OCI-LY1 (cell line): ENCODE measurements around the gene VSIG10L2.
"Not testable (repeated sequence)": the region's sequence is repeated elsewhere in the genome, so short reads cannot be mapped to it uniquely, and the experiment has no call there.

ENCODE experiments used
- H2AFZ ChIP-seq: fragments of 200-600 bp; sonication (generic), shearing (Covaris generic); 2 replicates; pipeline ENCODE4 v1.6.0; 2014; ENCODE audit warnings: antibody characterized with exemption, mild to moderate bottlenecking, low read length
- H3F3A ChIP-seq: fragments of 200-600 bp; sonication (generic), shearing (Covaris generic); 2 replicates; pipeline ENCODE4 v1.6.0; 2014; ENCODE audit warnings: mild to moderate bottlenecking, antibody characterized with exemption, low read length, moderate library complexity; ENCODE audit not compliant: insufficient read depth
- H3K27ac ChIP-seq: fragments of 200-600 bp; sonication (generic); 2 replicates; pipeline ENCODE4 v1.5.1; 2014; ENCODE audit warnings: low read length, mixed run types, mild to moderate bottlenecking, low read depth; ENCODE audit not compliant: poor library complexity, severe bottlenecking
- H3K27me3 ChIP-seq: fragments of 200-600 bp; sonication (generic); 2 replicates; pipeline ENCODE4 v1.6.0; 2014; ENCODE audit warnings: antibody characterized with exemption, mild to moderate bottlenecking, low read length, moderate library complexity; ENCODE audit not compliant: insufficient read depth
- H3K36me3 ChIP-seq: fragments of 200-600 bp; sonication (generic); 2 replicates; pipeline ENCODE4 v1.6.1; 2014; ENCODE audit warnings: mild to moderate bottlenecking, antibody characterized with exemption, low read length, moderate library complexity, mixed read lengths; ENCODE audit not compliant: insufficient read depth
- H3K4me1 ChIP-seq: fragments of 200-600 bp; sonication (generic); 2 replicates; pipeline ENCODE4 v1.5.1; 2014; ENCODE audit warnings: mild to moderate bottlenecking, low read length, moderate library complexity; ENCODE audit not compliant: insufficient read depth, severe bottlenecking
- H3K4me2 ChIP-seq: fragments of 200-600 bp; sonication (generic), shearing (Covaris generic); 2 replicates; pipeline ENCODE4 v1.6.1; 2014; ENCODE audit warnings: low read length
- H3K4me3 ChIP-seq: fragments of 200-600 bp; sonication (generic); 2 replicates; pipeline ENCODE4 v1.5.1; 2014; ENCODE audit warnings: low read length, low read depth, mild to moderate bottlenecking, mixed read lengths; ENCODE audit not compliant: poor library complexity, severe bottlenecking
- H3K79me2 ChIP-seq: fragments of 200-600 bp; shearing (Covaris generic); 2 replicates; pipeline ENCODE4 v1.6.1; 2016; ENCODE audit warnings: mixed run types, low read length, mixed read lengths; ENCODE audit not compliant: insufficient read depth
- H3K9ac ChIP-seq: fragments of 200-600 bp; sonication (generic), shearing (Covaris generic); 2 replicates; pipeline ENCODE4 v1.6.1; 2014; ENCODE audit warnings: mild to moderate bottlenecking, low read length, mixed read lengths
- H3K9me2 ChIP-seq: fragments of 200-600 bp; sonication (generic), shearing (Covaris generic); 2 replicates; pipeline ENCODE4 v1.6.1; 2014; ENCODE audit warnings: low read depth, mild to moderate bottlenecking, low read length, mixed read lengths
- H3K9me3 ChIP-seq: fragments of 200-600 bp; shearing (Covaris generic); 2 replicates; pipeline ENCODE4 v1.6.1; 2014; ENCODE audit warnings: low read length, mixed read lengths
- H4K20me1 ChIP-seq: fragments of 200-600 bp; sonication (generic), shearing (Covaris generic); 2 replicates; pipeline ENCODE4 v1.6.0; 2016; ENCODE audit warnings: mild to moderate bottlenecking, low read length; ENCODE audit not compliant: insufficient read depth
- EZH2 ChIP-seq: fragments of 200-600 bp; sonication (generic), shearing (Covaris generic); IDR thresholded peaks from 2 replicates; pipeline ENCODE4 v1.8.0; 2017; ENCODE audit warnings: borderline replicate concordance, mixed run types, mild to moderate bottlenecking, antibody characterized with exemption, low read length, moderate library complexity, mixed read lengths
- TF ChIP-seq, protein P1 (sequence below): fragments of 200-600 bp; sonication (generic), shearing (Covaris generic); IDR thresholded peaks from 2 replicates; pipeline ENCODE4 v1.5.1; 2017; ENCODE audit warnings: mild to moderate bottlenecking, antibody characterized with exemption, low read length, moderate library complexity, mixed read lengths

The VSIG10L2 gene

DNA sequence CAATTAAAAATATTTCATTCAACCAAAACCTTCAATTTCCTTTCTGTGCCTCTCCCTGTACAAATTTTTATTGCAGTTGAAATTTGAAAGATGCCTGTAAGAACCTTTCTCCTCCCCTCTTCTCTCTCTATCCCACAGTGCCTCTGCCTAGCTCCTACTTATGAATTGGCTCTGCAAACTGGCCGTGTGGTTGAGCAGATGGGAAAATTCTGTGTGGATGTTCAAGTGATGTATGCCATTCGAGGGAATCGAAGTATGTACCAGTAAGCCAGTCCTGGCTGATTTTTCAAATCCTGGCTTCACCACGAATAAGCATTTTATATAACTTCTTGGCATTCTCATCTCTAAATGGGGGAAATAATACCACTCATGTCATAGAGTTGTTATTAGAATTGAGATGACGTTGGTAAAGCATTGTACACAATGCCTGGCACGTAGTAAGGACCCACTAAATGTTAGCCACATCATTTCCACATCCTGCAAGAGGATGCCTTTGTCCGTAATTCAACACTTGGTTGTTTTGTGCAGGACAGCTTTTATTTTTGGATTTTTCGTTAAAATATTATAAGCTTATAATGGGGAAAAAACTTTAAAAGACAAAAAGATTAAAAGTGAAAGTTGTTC, 35.5 kb upstream of the VSIG10L2 start:
- Histone ChIP-seq H3K4me3 (no peak overlapping the region), H2AFZ (no peak overlapping the region), H3K4me1 (no peaks in the 10 kb centered on the region), H3K79me2 (no peaks in the 10 kb centered on the region), H3K4me2 (no peak overlapping the region), H4K20me1 (no peaks in the 10 kb centered on the region), H3K27ac (no peak overlapping the region), H3K9me3 (no peaks in the 10 kb centered on the region), H3K27me3 (no peaks in the 10 kb centered on the region), H3K9ac (no peak overlapping the region), H3K9me2 (no peaks in the 10 kb centered on the region), H3K36me3 (no peaks in the 10 kb centered on the region), H3F3A (no peaks in the 10 kb centered on the region)
- TF ChIP-seq, protein P1, sequence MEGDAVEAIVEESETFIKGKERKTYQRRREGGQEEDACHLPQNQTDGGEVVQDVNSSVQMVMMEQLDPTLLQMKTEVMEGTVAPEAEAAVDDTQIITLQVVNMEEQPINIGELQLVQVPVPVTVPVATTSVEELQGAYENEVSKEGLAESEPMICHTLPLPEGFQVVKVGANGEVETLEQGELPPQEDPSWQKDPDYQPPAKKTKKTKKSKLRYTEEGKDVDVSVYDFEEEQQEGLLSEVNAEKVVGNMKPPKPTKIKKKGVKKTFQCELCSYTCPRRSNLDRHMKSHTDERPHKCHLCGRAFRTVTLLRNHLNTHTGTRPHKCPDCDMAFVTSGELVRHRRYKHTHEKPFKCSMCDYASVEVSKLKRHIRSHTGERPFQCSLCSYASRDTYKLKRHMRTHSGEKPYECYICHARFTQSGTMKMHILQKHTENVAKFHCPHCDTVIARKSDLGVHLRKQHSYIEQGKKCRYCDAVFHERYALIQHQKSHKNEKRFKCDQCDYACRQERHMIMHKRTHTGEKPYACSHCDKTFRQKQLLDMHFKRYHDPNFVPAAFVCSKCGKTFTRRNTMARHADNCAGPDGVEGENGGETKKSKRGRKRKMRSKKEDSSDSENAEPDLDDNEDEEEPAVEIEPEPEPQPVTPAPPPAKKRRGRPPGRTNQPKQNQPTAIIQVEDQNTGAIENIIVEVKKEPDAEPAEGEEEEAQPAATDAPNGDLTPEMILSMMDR: no peak
- TF ChIP-seq EZH2: no peak

DNA sequence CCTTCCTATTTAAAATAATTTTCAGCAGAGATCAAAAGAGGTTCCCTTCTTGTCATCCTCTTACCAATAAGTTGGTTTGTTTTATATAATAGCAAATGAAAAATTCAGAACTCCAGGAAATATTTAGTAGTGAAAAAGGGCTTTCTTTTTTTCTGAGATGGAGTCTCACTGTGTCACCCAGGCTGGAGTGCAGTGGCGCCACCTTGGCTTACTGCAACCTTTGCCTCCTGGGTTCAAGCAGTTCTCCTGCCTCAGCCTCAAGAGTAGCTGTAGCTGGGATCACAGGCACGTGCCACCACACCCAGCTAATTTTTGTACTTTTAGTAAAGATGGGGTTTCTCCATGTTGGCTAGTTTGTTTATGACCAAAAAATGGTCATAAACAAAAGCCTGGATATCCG, 31.2 kb upstream of the VSIG10L2 start:
- H3K79me2 ChIP-seq, H3K9ac ChIP-seq, H3K27ac ChIP-seq, H3K4me2 ChIP-seq, H3K4me1 ChIP-seq, H3K9me2 ChIP-seq, H3F3A ChIP-seq, H4K20me1 ChIP-seq, H3K27me3 ChIP-seq, H3K9me3 ChIP-seq, H2AFZ ChIP-seq, H3K4me3 ChIP-seq, H3K36me3 ChIP-seq: not testable (repeated sequence)

DNA sequence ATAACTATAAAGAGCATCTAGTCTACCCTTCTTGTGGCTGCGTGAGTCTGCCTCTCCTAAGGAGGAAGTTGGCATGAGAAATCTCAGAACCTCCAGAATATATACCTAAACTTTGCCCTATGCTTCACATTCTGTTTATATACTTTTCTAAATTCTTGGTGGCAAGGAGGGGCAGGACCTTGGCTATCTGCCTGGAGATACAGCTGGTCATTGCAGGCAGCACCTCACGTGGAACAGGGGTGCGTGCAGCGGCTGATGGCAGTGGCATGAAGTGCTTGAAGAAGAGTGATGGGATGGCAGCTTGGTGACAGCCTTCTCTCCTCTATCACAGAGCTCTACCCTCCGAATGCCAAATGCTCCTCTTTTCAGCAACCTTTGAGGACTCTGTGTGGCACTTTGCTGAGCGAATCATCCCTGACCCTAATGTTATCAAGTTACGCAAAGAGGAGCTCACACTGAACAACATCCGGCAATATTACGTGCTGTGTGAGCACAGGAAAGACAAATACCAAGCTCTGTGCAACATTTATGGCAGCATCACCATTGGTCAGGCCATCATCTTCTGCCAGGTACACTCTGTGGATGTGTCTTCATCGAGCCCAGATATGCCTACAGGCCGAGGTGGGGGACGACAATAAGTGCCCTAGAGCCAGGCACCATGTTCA, 29.0 kb upstream of the VSIG10L2 start:
- TF ChIP-seq, protein P1: no peak
- no peak for TF ChIP-seq EZH2
- H3K9me2 ChIP-seq: no peaks in the 10 kb centered on the region
- no peak overlapping the region for H3K9ac ChIP-seq
- no peaks in the 10 kb centered on the region for H3K4me1 ChIP-seq
- H3K4me2 ChIP-seq: no peak overlapping the region
- H3K27ac ChIP-seq: no peak overlapping the region
- no peaks in the 10 kb centered on the region for H3F3A ChIP-seq
- no peaks in the 10 kb centered on the region for H3K9me3 ChIP-seq
- no peak overlapping the region for H2AFZ ChIP-seq
- no peak overlapping the region for H3K4me3 ChIP-seq
- H3K36me3 ChIP-seq: no peaks in the 10 kb centered on the region
- no peaks in the 10 kb centered on the region for H3K79me2 ChIP-seq
- H3K27me3 ChIP-seq: no peaks in the 10 kb centered on the region
- H4K20me1 ChIP-seq: no peaks in the 10 kb centered on the region
